SU-DHL-6 (cell line): Measurements from ENCODE around the gene UPK2.

ENCODE experiments used
- H2AFZ ChIP-seq: fragments of 200-600 bp; sonication (generic); 2 replicates; pipeline ENCODE4 v1.6.1; 2014; ENCODE audit warnings: low read depth, mild to moderate bottlenecking, moderate library complexity, mixed read lengths, antibody characterized with exemption, low read length; ENCODE audit not compliant: severe bottlenecking
- H3F3A ChIP-seq: fragments of 200-600 bp; shearing (Covaris generic); 2 replicates; pipeline ENCODE4 v1.6.0; 2016; ENCODE audit warnings: antibody characterized with exemption, mild to moderate bottlenecking; ENCODE audit not compliant: insufficient read depth
- H3K27ac ChIP-seq: fragments of 200-600 bp; sonication (generic); 2 replicates; pipeline ENCODE4 v1.5.1; 2016; ENCODE audit warnings: low read depth, mild to moderate bottlenecking, low read length, moderate library complexity, mixed read lengths
- H3K27me3 ChIP-seq: fragments of 200-600 bp; sonication (generic), shearing (Covaris generic); 2 replicates; pipeline ENCODE4 v1.6.0; 2014; ENCODE audit warnings: mild to moderate bottlenecking, low read length
- H3K36me3 ChIP-seq: fragments of 200-600 bp; sonication (generic); 2 replicates; pipeline ENCODE4 v1.6.1; 2014; ENCODE audit warnings: mild to moderate bottlenecking, low read length, mixed read lengths
- H3K4me2 ChIP-seq: fragments of 300-600, 200-600 bp; shearing (Covaris generic), sonication (generic); 2 replicates; pipeline ENCODE4 v1.6.0; 2014; ENCODE audit warnings: low read length, low read depth, mild to moderate bottlenecking; ENCODE audit not compliant: poor library complexity, severe bottlenecking
- H3K4me3 ChIP-seq: fragments of 200-600 bp; sonication (generic); 2 replicates; pipeline ENCODE4 v1.5.1; 2014; ENCODE audit warnings: antibody characterized with exemption, low read length, mild to moderate bottlenecking, mixed read lengths; ENCODE audit not compliant: insufficient read depth, poor library complexity, severe bottlenecking
- H3K79me2 ChIP-seq: fragments of 200-600 bp; sonication (generic); 2 replicates; pipeline ENCODE4 v1.6.1; 2014; ENCODE audit warnings: mild to moderate bottlenecking, low read length, moderate library complexity; ENCODE audit not compliant: insufficient read depth
- H3K9ac ChIP-seq: fragments of 200-600 bp; sonication (generic); 2 replicates; pipeline ENCODE4 v1.7.0; 2014; ENCODE audit warnings: mild to moderate bottlenecking, low read length
- H3K9me2 ChIP-seq: fragments of 200-600 bp; sonication (generic); replicated peaks from 2 replicates; pipeline ENCODE4 v1.6.1; 2014; ENCODE audit warnings: low read length; ENCODE audit not compliant: insufficient read depth
- H3K9me3 ChIP-seq: fragments of 200-600 bp; sonication (generic); 2 replicates; pipeline ENCODE4 v1.6.1; 2014; ENCODE audit warnings: low read length, mixed read lengths; ENCODE audit not compliant: insufficient read depth
- H4K20me1 ChIP-seq: fragments of 200-600 bp; sonication (generic); 2 replicates; pipeline ENCODE4 v1.6.1; 2014; ENCODE audit warnings: low read depth, mild to moderate bottlenecking, antibody characterized with exemption, low read length, moderate library complexity, mixed read lengths
- CTCF ChIP-seq: fragments of 200-600 bp; sonication (generic); IDR thresholded peaks from one replicate; pipeline ENCODE4 v1.5.1; 2017; ENCODE audit warnings: antibody characterized with exemption, mild to moderate bottlenecking, low read length, moderate library complexity; ENCODE audit not compliant: insufficient read depth, poor library complexity, severe bottlenecking
- EZH2phosphoT487 ChIP-seq: fragments of 200-600 bp; sonication (generic), shearing (Covaris generic); conservative IDR thresholded peaks from 2 replicates; pipeline ENCODE4 v1.6.1; 2018; ENCODE audit warnings: mild to moderate bottlenecking, antibody characterized with exemption, low read length, moderate library complexity, mixed read lengths

The UPK2 gene

GRCh38 chr11:118997627-118998387, 41.7 kb downstream of the UPK2 start, which contains the start of gene CENATAC:
CENATAC (plus strand) TSS chr11:118998138; CDS start chr11:118998198, 60 bp downstream.
- peak within 1 kb of the TSS; percentile 74 for H3K4me2 ChIP-seq
- H3K27ac ChIP-seq: peak within 1 kb of the TSS; percentile 51
- H3K27me3 ChIP-seq: no peaks in the 10 kb centered on the region
- peak within 1 kb of the TSS; percentile 73 for H3K4me3 ChIP-seq
- no peaks in the 10 kb centered on the region for H3K9me2 ChIP-seq
- no peaks in the 10 kb centered on the region for H3F3A ChIP-seq
- TF ChIP-seq EZH2phosphoT487 (no peak), CTCF (no peak)
- no peaks in the 10 kb centered on the region for H3K36me3 ChIP-seq
- peaks cover 40% of the 10 kb centered on the region for H3K79me2 ChIP-seq
- peak within 1 kb of the TSS; percentile 79 for H3K9ac ChIP-seq
- H2AFZ ChIP-seq: peak within 1 kb of the TSS; percentile 70
- H4K20me1 ChIP-seq: no peaks in the 10 kb centered on the region
- H3K9me3 ChIP-seq: no peaks in the 10 kb centered on the region

- Histone ChIP-seq H3F3A (no peaks in the 10 kb centered on the region), H3K9me3 (no peaks in the 10 kb centered on the region), H3K4me2 (peak overlapping the region; percentile 74), H3K4me3 (peak overlapping the region; percentile 73), H3K79me2 (peaks cover 40% of the 10 kb centered on the region), H2AFZ (peak overlapping the region; percentile 70), H4K20me1 (no peaks in the 10 kb centered on the region), H3K27ac (peak overlapping the region; percentile 5; the same call in 1 of the 2 replicates), H3K27me3 (no peaks in the 10 kb centered on the region), H3K9me2 (no peaks in the 10 kb centered on the region), H3K36me3 (0 out of 2 replicates have a peak, but pooled peaks cover 4% of the 10 kb centered on the region), H3K9ac (peak overlapping the region; percentile 79)
- no peak for TF ChIP-seq CTCF
- no peak for TF ChIP-seq EZH2phosphoT487
Observed at GRCh38 chr11:118998388-118998717, 42.3 kb downstream of the UPK2 start.

- Histone ChIP-seq H3K9me2 (no peaks in the 10 kb centered on the region), H3K27me3 (no peaks in the 10 kb centered on the region), H2AFZ (no peak overlapping the region), H3K9ac (peak overlapping the region; percentile 79), H3K4me3 (peak overlapping the region; percentile 73), H3F3A (no peaks in the 10 kb centered on the region), H3K4me2 (peak overlapping the region; percentile 74), H3K27ac (0 out of 2 replicates have a peak overlapping the region, but pooled peaks have one; percentile 5), H3K36me3 (0 out of 2 replicates have a peak, but pooled peaks cover 4% of the 10 kb centered on the region), H4K20me1 (no peaks in the 10 kb centered on the region), H3K9me3 (no peaks in the 10 kb centered on the region), H3K79me2 (peaks cover 40% of the 10 kb centered on the region)
- TF ChIP-seq EZH2phosphoT487 (no peak), CTCF (no peak)
Observed at GRCh38 chr11:118998822-118999221, 42.7 kb downstream of the UPK2 start.
